MV-4-11 (cell line): ENCODE data around the gene TSHZ3.

Source experiments
- DNase-seq: peaks from one replicate; lab custom pipeline; 2025; lab: John Stamatoyannopoulos, UW

The TSHZ3 gene

DNA sequence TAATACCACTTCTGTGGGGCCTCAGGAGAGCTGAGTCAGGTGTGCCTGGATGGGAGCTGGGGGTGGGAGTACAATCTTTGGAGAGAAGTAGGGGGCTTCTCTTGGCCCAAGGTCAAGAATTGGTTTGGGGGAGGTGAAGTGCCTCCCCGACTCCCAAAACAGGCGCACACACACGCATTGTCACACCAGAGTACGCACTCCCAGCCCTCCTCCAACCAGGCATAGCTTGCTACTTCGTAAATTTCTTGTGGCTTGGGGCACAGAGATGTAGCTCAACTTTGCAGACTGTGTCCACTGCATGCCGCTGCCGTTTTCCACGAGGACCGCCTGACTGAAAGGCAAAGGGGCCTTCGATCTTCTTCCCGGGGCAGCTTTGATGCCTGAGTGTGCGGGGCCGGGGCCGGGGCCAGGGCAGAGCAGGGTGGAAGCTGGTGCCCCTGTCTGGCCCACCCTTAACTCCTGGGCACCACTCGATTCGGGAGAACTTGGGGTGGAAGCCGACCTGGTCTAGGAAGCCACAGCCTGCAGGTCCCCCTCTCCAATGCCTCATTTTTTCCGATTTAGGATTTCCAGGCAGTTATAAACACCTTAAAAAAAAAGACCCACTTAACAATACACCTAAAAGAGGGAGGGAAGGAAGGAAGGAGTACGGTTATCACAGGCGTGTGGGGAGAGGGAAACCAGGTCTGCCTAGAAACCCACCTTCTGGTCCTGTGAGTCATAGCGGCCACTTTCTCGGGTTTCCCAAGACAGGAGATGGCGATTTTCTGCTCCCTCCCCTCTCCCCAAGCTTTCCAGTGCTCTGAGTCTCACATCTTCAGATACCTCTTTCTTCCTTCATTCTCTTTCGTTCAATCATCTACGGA, 5.8 kb upstream of the TSHZ3 start:
- DNase-seq = no peak

DNA sequence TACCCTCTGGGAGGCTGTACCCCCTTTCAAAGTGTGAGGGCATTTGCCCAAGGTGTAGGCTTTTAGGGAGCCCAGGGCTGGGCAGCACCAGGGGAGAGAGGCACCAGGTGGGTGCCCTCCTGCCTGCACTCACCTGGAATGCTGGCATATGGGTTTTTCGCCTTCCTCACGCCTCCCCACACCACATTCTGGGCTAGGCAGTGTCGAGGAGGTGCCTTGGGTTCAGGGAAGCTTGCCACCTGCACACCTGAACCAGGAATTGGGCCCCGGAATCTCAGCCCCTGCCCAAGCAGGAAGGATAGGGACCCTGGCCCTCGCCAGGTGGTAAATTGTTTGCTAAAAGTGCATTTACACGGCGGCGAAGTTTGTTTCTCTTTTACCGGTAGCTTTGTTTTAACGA, 5.1 kb upstream of the TSHZ3 start:
- DNase-seq = no peak

DNA sequence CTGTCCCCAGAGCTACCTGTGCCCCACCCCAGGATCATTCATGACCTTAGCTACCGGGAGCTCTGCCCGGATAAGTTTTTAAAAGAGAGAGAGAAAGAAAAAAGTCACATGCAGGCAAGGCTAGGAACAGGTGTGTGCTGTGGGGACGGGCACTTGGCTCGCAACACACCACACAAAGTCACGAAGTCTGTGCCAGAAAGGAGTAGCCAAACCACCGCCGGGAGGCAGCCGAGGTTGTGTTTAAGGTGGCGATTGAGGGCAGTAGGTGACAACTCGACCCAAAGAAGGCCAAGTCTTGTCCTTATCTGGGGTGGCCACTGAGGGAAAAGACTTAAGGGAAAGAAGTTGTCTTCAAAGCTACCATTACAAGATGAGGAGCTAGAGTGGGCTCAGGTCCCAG, 4.6 kb upstream of the TSHZ3 start:
- DNase-seq = no peak

DNA sequence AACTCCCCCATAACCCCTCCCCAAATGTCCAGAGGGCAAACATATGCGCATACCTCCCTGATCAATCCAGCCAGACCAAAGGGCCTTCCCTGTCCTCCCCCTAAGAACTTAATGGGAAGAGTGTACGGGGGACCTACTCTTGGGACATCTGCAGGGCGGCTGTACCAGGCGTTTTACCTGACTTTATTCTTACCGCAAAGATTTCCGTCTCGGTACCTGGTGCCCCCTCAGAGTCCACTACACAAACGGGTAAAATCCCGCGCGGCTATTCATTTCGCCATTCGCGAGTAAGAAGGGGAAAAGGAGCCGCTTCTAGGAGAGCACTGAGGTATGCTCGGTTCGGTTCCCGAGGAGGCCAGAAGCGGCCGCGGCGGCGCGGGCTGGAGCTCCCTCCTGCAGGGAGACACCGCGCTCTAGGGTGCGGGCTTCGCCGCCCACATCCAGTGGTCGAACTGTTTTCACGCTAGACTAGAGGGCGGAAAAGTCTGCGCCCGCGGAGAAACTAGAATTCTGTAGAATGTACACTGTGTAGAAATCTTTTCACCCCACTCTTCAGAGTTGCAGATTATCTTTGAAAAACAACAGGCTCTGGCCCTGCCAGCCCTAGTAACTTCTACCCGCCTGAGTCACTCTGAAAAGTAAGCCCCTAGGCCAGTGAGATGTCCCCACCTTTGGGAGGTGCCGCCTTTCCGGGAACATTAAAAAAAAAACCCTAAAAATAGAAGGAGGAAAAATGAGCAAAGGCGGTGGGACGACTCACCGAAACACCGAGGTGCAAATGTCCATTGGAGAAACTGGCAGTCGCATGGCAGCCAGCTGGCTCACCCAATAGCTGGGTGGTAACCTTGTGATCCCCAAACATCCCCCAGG, 3.8 kb upstream of the TSHZ3 start:
- DNase-seq = no peak

DNA sequence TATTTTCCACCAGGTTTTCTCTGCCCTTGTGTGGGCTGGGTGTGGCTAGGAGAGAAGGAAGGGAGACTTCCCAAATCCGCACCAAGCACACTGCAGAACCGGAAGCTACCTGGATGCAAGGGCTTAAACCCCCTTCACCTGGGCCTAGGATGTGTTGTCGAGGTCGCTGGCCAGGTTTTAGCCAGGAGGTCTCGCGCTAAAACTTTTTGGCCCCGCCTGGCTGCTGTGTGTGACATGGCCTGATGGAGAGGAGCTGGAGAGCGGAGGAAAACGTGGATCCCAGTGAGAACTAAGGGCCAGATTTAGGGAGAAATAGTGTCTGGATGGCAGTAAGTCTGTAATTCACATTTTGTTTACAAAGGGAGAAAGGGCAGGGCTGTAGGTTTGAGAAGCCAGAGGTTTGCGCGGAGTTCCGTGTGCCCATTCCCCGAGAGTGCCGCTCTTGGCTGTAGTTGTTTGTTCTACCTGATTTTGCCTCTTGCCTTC, 3.1 kb upstream of the TSHZ3 start:
- no peak for DNase-seq

DNA sequence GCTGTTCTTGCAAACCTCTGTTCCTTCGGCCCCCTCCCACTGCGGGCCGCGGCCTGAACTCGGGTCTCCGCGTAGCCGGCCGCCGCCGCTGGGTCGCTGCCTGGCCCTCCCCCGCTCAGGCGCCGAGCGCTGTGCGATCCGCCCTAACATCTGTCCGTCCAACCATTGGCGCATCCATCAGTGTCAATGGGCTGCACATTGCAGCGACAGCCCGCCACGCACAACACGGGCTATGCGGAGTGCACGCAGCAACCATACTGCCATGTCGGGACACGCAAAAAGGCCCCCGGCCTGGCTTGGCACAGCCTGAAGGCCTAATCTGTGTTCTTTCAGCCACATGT, 2.6 kb upstream of the TSHZ3 start:
- DNase-seq = no peak

DNA sequence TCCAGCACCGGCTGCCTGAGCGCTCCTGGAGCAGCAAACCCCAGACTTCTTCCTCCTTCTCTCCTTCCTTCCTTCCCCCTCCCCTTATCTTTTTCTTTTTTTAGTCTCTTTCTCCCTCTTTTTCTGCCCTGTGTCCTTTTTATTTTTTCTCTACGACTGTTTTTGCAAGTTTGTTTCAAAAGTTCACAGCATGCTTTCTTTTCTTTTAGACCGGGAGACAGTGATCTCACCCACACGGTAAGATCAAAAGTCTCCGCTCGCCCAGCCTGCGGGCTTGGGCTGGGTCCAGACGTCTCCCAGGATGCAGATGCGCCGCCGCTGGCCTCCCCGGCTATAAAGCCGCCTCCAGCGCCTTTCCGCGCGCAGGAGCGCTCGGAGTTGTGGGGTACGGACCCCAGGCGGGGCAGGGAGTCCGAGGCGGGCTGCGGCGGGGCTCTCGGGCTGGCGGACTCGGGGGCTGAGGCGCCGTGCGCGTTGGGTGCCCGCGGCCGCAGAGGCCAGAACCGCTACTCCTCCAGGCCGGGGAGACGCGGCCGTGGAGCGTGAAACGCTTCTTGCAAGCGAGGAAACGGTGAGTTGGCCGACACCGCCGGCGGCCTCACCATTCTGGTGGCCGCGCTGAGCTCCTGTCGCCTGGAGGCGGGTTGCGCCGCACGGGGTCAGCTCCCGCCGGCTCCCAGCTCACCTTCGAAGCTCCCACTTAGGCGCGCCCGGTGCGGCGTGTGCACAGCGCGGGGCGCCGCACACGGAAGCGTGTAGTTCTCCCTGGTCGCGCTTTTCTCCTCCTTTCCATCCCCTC, 2.0 kb upstream of the TSHZ3 start:
- no peak for DNase-seq

DNA sequence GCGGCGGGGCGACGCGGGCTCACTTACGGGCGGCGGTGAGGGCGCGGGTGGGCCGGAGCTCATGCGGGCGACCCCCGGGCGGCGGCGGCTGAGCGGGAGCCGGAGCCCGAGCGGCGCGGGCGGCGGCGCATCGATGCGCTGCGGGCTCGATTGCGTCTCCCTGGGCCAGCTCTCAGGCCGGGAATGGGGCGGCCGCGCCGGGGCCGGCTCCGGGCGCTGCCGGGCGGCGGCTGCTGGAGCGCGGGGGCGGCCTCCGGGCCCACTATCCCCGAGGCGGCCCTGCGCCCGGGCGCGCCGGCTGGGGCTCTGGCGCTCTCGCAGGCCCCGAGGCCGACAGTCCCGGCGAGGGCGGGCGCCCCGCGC, 1.4 kb upstream of the TSHZ3 start:
- DNase-seq = no peak

DNA sequence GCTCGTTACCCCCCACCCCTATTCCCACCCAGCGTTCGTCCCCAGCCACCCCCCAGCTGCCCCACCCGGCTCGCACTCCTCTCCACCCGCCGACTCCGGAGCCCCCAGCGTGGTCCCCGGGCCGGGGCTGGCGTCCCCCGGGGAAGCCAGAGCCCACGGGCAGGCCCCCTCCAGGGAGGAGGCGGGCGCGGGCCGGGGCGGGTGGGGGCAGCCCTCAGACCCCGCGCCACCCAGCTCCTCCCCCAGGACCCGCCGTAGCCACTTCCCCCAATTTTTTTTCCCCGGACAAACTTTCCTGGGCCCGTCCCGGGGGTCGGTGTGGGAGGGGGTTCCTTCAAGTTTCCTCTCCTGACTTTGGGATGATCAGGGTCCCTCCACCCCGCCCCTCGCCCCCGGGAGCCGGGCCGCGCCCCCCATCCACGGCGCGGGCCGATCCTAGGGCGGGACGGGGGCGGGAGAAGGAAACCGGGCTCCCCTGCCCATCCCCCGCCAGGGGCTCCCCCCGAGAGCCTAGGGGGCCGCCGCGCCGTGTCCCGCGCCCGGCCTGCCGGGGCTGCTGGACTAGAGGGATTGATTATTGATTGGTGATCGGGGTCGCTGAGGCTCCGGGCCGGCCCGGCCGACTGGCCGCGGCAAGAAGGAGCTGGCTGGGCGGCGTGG, 927 bp upstream of the TSHZ3 start:
- DNase-seq = no peak

DNA sequence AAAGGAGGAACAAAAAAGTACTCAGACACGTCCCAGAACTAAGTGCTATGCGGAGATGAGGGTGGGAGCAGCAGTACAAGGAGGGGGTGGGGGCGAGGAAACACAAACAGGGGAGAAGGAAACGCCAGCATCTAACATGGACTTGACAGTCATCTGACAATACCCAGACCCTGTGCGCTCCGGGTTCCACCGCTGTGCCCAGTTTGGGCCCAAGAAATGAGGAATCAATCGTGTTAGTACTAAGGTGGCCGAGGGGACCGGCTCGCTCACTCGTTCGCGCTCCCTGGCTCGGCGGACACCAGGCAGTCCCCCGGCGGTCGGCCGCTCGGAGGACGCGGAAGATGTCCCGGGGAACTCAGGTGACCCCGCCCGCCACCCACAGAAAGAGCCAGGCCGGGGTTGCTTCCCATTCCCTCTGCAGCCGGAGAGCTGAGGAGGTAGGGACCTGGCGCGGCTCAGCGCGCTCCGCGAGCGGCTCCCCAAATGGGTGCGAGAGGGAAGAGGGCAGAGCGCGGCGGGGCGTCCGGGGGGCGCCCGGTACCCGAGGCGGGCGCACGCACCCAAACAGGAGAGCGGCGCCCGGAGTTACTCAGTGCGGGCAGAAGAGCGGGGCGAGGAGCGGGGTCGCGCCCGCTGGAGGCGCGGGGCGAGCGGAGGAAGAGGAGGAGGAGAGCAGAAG, 616 bp downstream of the TSHZ3 start:
- DNase-seq = no peak

DNA sequence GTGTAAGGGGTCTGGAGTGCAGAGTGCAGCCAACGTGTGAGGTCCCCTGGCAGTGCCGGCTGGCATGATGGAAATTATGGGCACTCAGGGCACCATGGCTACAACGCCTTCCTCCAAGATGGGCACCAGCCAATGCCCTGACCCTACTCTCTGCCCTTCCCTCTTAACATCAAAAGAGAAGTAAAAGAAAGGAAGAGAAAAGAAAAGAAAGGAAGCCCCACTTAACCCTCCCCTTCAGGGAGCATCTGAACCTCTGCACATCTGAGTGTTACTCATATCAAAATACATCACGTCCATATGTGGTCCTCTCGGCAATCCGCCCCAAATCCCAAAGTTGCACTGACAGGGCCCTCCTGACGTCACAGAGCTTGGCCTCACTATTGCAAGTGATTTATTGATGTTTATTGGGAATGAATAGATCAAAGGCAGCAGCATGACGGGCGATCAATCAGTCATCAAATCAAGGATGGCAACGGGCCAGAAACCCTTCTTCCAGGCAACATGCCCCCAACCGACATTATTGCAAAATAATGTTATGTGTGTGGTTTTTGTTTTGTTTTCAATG, 1.3 kb downstream of the TSHZ3 start:
- DNase-seq = no peak

DNA sequence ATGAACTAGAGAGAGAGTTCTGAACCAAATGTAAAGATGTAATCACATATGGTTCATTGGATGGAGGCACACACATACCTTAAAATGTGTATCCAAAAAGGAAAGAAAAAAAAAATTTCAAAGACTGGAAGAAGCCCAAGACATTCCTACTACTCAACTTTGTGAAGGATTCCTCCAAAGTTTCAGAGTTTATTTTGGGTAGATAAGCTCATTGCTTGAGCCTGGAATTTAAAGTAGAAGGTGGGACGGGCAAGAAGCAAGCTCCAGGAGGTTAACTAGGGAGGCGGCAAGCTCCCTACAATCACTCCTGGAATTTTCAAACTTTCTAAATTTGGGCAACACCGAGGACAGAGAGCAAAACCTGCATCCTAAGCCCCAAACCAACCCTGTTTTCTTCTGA, 1.9 kb downstream of the TSHZ3 start:
- DNase-seq = no peak

DNA sequence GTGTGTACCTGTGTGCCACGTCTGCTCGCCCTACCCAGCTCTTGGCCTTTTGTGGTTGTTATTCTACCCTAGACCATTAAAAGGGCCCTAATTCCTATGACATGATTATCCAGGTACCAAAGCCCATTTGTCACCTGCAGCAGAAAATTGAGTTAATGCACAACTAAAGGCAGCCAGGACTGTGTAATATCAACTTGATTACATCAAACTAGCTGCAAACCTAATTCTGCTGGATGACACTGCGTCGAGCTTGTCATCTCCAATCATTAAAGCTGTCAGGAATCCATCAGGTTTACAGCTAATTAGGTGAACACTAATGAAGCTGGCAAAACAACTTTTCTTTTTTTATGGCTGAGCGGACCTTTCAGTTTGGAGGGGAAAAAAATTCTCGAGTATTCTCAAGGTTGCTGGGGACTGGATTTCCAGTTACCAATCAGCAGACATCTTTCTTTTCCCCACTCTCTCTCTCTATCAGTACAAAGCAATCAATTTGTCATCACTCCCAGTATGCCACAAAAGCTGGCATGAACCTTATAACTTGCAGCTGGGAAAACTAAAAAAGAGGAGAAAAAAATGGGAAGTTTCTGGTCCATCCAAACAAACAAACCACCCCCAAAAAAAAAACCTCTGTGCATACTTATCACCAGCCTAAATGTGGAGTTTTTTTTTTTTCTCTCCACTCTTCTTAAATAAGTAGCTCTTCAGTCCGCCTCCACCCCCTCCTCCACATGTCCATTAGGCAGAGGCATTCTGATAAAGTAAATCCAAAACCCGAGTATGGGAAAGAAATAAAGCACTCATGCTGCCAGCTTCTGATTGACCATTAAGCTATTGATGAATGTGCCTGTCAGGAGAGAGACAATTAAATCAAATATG, 2.8 kb downstream of the TSHZ3 start:
- DNase-seq = no peak

DNA sequence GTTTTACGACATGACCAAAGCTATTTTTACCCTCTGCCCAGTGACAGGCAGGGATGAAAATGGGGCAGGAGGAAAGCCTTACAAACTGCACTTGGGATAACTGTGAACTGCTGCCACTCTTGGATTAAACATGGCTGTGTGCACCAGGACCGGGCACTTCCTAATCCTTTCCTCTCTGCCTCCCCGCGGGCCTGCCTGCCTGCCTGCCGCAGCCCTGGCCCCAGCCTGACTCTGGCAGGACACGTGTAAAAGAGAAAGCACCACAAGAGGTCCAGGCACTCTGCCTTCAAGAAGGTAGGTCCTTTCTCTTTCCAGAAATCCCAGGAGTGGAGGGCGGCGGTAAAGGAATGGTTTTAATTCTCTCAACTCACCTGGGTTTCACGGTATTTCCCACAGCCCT, 4.8 kb downstream of the TSHZ3 start:
- no peak for DNase-seq

DNA sequence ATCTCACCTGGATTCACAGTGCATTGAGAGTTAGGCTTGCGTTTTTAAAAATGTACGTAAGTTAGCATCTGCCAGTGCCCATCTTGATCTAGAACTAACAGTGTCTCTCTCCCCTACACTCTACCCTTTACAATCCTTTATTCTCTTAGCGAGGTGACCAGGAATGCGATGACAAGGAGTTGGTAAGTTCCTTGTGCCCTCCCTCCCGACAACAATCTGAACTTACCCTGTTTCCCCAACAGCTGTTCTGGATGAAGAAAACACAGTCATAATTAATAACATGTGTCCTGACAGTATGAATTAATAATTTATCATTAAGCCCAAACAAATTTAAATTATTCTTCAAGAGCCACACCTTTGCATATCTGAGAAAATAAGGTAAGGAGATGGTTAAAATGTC, 6.3 kb downstream of the TSHZ3 start:
- DNase-seq = no peak

DNA sequence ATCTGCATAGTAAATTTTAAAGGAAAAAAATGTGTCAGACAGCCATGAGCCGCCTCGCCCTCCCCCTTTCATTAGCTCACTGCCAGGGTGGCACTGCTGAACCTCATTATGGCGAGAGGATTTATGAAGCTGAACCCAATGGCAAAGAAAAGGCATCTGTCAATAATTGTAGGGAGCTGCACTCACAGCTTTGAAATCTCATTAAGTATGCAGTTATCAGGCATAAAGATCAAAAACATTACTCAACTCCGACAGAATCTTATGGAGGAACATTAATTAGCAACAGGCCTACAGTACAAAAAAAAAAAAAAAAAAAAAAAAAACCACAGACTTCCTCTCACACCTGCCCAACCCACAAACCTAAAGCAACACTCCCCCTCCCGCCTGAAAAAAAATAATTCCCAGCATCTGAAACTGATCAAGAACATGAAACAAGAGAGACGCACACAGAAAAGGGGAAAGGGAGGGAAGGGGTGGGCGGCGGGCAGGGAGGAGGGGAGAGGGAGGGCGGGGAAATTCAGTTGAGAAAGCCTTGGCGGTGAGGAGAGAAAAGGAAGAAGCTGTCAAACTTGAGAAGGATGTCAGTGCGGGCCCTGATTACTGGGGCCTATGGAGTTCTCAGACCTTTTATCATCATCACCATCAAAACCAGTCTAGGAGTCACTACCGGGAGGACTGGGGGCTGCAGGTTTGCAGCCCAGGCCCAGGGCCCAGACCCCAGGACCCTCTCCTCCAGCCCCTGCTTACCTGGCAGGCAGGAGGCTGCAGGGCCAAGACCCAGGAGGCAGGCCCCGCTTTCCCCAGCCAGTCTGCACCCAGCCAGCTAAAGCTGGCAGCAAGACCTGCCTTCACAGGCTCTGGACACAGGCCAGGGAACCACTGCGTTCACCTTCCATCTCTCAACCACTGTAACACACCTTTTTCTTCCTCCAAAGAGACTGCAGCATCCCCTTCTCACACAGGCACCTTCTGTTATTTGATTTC, 8.9 kb downstream of the TSHZ3 start:
- peak; percentile 56 for DNase-seq

DNA sequence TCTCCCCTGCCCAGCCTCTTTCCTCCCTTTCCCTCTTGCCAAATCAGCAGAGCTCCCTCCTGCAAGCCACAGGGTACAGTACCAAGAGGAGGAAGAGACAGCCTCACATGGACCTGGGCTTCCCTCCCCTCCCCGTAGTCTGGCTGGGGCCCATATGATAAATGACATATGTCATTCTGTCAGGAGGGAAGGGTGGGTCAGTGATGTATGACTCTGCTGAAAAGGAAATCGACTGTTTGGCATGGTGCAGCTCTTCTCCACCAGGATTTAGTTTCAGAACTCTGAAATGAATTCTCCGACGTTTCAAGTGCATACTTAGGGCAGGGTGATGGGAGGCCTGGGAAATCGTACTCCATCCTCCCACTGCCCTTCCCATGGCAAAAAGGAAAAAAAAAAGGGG, 9.8 kb downstream of the TSHZ3 start:
- no peak for DNase-seq

DNA sequence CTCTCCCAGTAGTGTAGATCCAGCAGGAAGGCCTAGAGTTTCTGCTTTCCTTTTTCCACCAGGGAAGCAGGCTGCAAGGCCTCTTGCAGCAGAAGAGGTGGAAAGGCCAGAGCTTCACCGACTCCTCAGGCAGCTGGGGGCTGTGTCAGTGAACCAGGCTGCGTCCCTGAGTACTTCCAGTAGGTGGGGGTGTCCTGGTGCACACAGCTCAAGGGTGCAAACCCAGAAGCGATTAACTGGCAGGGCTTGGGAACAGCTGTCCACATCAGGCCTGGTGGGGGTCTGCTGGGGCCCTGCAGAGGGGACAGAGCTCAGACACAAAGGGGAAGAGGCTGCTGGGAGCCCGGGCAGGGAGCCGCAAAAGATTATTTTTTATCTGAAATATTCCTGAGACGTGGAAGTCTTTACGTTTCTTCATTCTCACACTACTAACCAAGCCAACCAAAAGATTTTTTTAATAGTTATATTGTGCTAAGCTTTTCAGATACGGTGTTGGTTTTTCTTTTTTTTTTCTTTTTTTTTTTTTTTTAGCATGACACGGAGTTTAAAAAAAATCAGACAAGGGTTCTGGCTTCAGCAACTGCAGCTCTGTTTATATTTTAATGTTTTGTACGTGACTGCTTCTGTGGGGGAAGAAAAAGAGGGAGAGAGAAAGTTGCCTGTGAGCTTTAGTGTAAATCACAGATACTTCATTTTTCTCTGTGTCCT, 11.0 kb downstream of the TSHZ3 start:
- peak; percentile 48 for DNase-seq
